Measurements from ENCODE around the gene OAS1.
A peak's percentile ranks its signal among the peaks of the same experiment; 100 is the strongest.

OAS1 gene

GRCh38 chr12:112906712-112907414, at the start of gene OAS1:
Gene OAS1 (plus strand): TSS chr12:112906962. CDS start chr12:112907040, 78 bp downstream.
- no peak for DNase-seq

GRCh38 chr12:112859291-112859690, 47.5 kb upstream of the OAS1 start:
- DNase-seq, result no peak

- no peak for DNase-seq
Observed at GRCh38 chr12:112860181-112860580, 46.6 kb upstream of the OAS1 start.

GRCh38 chr12:112861284-112861683, 45.5 kb upstream of the OAS1 start:
- DNase-seq, result no peak

GRCh38 chr12:112862636-112863290, 44.0 kb upstream of the OAS1 start:
- no peak for DNase-seq

- DNase-seq, result no peak
Observed at GRCh38 chr12:112868459-112869041, 38.2 kb upstream of the OAS1 start.

- no peak for DNase-seq
Observed at GRCh38 chr12:112869091-112869490, 37.7 kb upstream of the OAS1 start.

GRCh38 chr12:112869778-112870177, 37.0 kb upstream of the OAS1 start:
- DNase-seq, result no peak

- DNase-seq, result no peak
Observed at GRCh38 chr12:112870267-112870980, 36.3 kb upstream of the OAS1 start.

- no peak for DNase-seq
Observed at GRCh38 chr12:112875608-112876007, 31.2 kb upstream of the OAS1 start.

GRCh38 chr12:112876506-112876905, 30.3 kb upstream of the OAS1 start:
- DNase-seq, result no peak

- DNase-seq, result no peak
Observed at GRCh38 chr12:112877006-112877405, 29.8 kb upstream of the OAS1 start.

- no peak for DNase-seq
Observed at GRCh38 chr12:112878488-112878887, 28.3 kb upstream of the OAS1 start.

GRCh38 chr12:112879191-112879705, 27.5 kb upstream of the OAS1 start:
- no peak for DNase-seq

- peak; percentile 77 for DNase-seq
Observed at GRCh38 chr12:112881602-112882001, 25.2 kb upstream of the OAS1 start.

GRCh38 chr12:112885236-112885635, 21.5 kb upstream of the OAS1 start:
- no peak for DNase-seq

GRCh38 chr12:112887550-112887949, 19.2 kb upstream of the OAS1 start:
- DNase-seq, result no peak

- no peak for DNase-seq
Observed at GRCh38 chr12:112891093-112892024, 15.4 kb upstream of the OAS1 start.

GRCh38 chr12:112892856-112893255, 13.9 kb upstream of the OAS1 start:
- no peak for DNase-seq

GRCh38 chr12:112894128-112894527, 12.6 kb upstream of the OAS1 start:
- no peak for DNase-seq

- DNase-seq, result no peak
Observed at GRCh38 chr12:112898380-112898779, 8.4 kb upstream of the OAS1 start.

All from NCI-H524 treated with DMSO at 0.1 percent for 48 hours (cell line).